ENCODE data around the gene CARS2. TPM values are rescaled to one million over a fixed set of nuclear protein-coding genes. Genes with fewer than 3 reads are reported as not detected.
A peak's percentile ranks its signal among the peaks of the same experiment; 100 is the strongest.
"Not testable (repeated sequence)": the region's sequence is repeated elsewhere in the genome, so short reads cannot be mapped to it uniquely, and the experiment has no call there.

The CARS2 gene
- polyA plus RNA-seq, 1 donor from 2014 or later: 68.5 TPM

DNA sequence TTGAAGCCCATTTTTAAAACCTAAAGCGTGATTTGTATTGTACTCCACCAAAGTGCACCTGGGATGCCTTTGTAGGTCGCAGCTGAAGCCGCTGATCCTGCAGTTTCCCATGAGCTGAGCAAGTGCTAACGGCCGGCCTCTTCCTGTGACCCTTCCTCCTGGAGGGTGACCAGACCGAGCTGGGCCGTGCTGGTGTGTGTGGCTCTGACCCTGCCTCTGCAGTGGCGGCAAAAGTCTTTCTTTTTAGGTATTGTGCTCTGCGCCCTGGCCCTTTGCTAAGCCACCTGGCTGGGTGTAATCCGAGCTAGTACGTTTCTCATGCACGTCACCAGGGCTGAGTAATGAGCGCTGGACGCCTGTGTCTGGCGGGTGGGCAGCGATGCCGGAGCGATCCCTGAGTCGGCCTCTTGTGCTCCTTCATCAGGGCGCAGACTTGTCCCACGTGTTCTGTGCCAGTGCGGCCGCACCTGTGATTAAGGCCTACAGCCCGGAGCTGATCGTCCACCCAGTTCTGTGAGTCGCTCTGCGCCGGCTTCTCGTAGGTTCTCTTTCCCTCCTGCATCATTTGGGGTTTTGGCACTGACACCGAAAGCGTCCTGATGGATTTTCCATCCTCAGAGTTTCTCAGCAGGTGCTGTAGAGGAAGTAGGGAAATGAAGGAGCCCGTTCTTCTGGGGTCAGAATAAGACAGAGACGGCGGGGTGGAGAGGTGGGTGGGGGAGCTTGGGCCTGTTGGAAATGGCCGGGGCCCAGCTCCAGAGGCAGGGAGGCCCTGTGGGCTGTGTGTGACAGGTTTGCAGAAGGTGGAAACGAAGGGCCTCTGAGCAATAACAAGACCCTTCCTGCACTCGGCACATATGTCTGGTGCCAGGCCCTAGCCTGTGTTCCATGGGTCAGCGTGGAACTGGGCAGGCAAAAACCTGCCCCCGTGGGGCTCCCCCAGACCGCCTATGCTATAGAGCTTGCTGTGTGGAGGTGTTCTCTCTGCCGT is 80.9 kb downstream of the CARS2 start:
- Mint-ChIP-seq H3K27ac (peak overlapping the region in 1 of 3 donors; percentile 5), H3K4me1 (peaks cover 5 to 10% (median 5%) of the 10 kb centered on the region in 3 donors), H3K36me3 (peaks cover 2% of the 10 kb centered on the region), H3K27me3 (no peaks in the 10 kb centered on the region), H3K4me3 (no peak overlapping the region), H3K9me3 (no peaks in the 10 kb centered on the region)

DNA sequence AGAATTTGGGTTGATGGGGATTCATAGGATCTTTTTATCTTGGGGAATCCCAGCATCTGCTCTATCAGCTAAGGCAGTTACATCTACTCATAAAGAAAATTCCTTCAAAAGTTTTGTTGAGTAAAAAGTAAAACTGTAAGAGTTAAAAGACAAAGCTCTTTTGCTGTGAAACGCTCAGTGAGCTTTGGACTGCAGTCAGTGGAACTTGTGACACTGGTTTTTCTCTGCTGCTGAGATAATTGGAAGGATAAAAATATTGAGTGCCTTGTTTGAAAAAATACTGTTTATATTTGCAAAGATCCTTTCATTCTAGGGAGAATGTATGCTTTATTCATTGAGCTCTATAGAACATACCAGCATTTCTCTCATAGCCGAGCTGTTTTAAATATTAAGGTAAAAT is 85.3 kb downstream of the CARS2 start:
- H3K4me3 Mint-ChIP-seq: no peak overlapping the region
- no peaks in the 10 kb centered on the region for H3K36me3 Mint-ChIP-seq
- H3K9me3 Mint-ChIP-seq: no peaks in the 10 kb centered on the region
- H3K27ac Mint-ChIP-seq: peak overlapping the region in 1 of 3 donors; percentile 50
- H3K27me3 Mint-ChIP-seq: no peaks in the 10 kb centered on the region
- peaks cover 13 to 23% (median 17%) of the 10 kb centered on the region in 3 donors for H3K4me1 Mint-ChIP-seq

DNA sequence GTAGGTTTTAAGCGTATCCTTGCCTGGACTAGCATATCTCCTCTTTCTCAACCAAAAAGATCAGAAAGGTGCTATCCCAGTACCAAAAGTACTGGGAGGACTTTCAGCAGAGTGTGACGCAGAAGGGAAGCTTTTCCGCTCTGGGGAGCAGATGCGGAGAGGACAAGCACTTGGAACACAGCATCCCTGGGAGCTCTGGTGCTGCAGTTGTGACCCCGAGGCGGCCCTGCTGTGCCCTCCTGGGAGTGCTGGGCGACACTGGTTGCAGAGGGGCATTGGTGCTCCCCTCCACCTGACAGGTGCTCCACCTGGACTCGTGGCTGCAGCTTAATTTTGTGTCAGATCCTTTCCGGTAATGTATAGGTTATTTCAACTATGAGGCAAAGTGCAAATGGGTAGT is 87.1 kb downstream of the CARS2 start:
- Mint-ChIP-seq H3K36me3 (peaks cover 2% of the 10 kb centered on the region), H3K4me1 (peaks cover 15 to 27% (median 22%) of the 10 kb centered on the region in 3 donors), H3K27ac (no peak overlapping the region), H3K9me3 (no peaks in the 10 kb centered on the region), H3K4me3 (peak overlapping the region in 1 of 4 donors; percentile 70), H3K27me3 (no peaks in the 10 kb centered on the region)

DNA sequence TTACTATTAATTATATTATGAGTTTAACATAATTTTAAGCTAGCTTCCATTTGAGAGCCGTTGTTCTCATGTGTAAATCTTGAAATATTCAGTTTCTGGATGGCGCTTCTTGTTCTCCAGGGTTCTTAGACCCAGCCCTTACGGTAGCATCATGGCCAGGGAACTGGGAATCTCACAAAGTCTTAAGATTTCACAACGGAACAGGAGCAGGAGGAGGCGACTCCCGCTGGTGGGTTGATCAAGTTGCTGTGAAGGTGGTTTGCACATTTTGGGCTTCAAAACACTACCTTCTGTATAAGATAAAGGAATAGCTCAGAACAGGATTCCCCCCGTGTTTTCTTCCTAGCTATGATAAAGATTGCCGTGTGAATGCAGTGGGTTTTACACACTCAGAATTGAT is 87.7 kb downstream of the CARS2 start:
- H3K27me3 Mint-ChIP-seq: no peaks in the 10 kb centered on the region
- no peaks in the 10 kb centered on the region for H3K9me3 Mint-ChIP-seq
- H3K4me1 Mint-ChIP-seq: peaks cover 15 to 27% (median 25%) of the 10 kb centered on the region in 3 donors
- H3K4me3 Mint-ChIP-seq: peak overlapping the region in 1 of 4 donors; percentile 70
- peaks cover 2% of the 10 kb centered on the region for H3K36me3 Mint-ChIP-seq
- no peak overlapping the region for H3K27ac Mint-ChIP-seq

DNA sequence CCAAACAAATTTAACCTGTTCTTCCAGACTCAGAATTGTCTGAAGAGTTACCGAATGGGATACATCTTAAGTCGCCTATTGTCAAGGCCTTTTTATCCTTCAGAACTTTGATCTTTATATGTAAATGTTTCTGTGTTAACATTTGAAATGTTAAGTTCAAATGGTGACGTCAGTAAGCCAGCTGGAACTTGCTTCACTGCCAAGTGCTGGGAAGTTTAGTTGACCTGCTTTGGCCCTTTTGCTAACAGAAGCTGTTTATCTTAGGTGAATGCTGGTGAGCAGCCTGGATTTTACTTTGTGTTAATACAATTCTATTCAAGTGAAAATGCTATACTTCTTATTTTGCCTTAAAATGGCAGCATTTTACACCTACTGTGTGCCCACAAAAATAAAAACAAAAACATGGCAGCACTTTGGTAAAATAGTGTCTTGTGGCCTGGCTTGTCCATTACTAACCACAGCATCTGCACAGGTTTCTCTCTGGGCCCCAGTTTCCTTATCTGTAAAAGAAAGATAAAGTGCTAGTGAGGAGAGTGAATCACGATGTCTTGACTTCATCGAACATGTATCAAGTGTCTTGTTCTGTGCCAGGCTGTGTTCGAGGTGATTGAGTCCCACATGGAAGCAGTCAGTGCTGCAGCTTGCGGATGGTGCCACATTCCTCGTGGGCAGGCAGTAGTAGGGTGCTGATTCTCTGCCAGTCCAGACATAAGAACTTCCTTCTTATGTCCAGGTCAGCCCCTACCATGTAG is 88.4 kb downstream of the CARS2 start:
- Mint-ChIP-seq H3K9me3 (no peaks in the 10 kb centered on the region), H3K27me3 (no peaks in the 10 kb centered on the region), H3K36me3 (peaks cover 2% of the 10 kb centered on the region), H3K4me3 (peak overlapping the region in 3 of 4 donors; percentile 32 to 70 (median 54)), H3K27ac (no peak overlapping the region), H3K4me1 (peaks cover 12 to 26% (median 26%) of the 10 kb centered on the region in 3 donors)

DNA sequence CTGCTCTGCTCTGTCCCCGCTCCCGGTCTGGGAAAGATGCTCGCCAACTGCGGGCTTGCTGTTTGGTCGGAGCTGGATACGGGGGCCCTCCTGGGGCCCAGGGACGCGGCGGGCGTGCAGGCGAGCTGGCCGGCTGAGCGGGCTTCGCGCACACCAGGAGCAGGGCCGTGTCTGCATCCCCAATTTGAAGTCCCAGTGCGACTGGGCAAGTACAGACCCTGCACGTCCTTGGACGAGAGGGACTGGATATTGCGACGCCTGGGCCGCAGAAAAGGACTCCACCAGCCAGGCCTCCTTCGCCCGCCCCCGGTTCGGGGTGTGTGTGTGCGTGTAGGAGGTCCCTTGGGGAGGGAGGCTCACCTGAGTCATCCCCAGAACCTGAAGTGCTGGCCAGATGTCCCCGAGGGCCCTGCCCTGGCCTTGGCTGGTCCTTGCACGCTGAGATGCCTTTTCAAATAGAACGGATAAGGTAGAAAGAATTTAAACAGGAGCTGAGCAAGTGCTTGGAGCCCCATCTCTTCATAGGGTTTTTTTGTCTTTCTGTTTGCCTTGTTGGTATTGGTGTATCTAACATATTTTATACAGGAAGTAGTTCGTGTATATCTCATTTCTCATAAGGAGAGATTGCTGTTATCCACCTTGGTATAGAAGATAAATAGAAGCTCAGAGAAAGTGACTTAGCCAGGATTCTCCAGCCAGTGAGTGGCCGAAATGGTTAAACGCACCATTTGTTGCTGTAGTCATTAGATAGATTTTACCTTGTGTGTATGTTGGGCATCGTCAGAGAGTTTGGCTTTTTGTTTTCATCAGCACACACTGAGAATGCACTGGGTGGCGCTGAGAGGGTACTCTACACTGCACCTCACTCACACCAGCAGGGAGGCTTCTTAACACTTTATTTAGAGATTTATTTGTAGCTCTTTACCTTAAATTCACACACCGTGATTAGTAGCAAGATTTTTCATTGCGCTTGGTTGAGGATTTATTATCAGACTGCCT is 89.5 kb downstream of the CARS2 start:
- Mint-ChIP-seq H3K4me3 (peak overlapping the region; percentile 88 to 98 (median 92)), H3K4me1 (peaks cover 17 to 28% (median 27%) of the 10 kb centered on the region in 3 donors), H3K36me3 (peaks cover 2% of the 10 kb centered on the region), H3K27ac (peak overlapping the region in 2 of 3 donors; percentile 78 to 84), H3K27me3 (no peaks in the 10 kb centered on the region), H3K9me3 (no peaks in the 10 kb centered on the region)

DNA sequence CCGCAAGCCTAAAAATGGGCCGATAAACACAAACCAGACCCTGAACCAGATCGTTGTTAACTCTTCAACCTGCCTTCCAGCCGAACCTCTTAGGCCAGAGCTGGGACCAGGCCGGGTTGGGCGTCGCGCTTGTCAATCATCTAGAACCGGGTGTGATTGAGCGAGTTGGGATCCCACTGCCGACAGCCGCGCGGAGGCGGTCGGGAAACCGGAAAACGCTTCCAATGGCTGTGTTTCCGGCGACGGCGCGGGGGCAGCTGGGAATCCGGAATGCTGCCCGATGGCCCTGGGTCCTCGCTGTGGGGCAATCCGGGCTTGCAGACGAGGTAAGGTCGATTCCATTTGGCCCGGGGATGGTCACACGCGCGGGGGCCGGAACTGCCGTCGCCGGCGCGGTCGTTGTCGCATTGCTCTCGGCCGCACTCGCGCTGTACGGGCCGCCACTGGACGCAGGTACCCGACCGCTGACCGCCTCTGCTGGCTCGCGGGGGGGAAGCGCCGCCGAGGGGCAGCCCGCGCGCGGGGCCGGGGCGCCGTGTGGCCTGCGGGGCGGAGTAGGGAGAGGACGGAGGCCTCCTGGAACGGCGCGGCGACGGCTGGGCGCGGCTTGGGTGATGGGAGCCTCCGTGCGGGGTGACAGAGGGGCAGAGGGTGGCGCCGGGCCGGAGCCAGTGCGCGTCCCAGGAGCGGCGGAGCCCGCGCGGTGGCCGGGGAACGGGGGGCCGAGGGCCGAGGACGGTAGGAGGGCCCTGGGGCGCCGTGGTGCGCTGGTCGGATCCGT is 90.4 kb downstream of the CARS2 start, which contains the start of gene NAXD:
Gene NAXD, plus strand, starts transcription at position 224 of the 781 bp plus-strand sequence. Its CDS starts 57 bp downstream, at position 281.
- Mint-ChIP-seq H3K36me3 (peaks cover 2% of the 10 kb centered on the region), H3K9me3 (no peaks in the 10 kb centered on the region), H3K27me3 (no peaks in the 10 kb centered on the region), H3K4me1 (peaks cover 19 to 31% (median 30%) of the 10 kb centered on the region in 3 donors), H3K27ac (peak within 1 kb of the TSS; percentile 37 to 95 (median 84)), H3K4me3 (peak within 1 kb of the TSS; percentile 88 to 98 (median 92))

DNA sequence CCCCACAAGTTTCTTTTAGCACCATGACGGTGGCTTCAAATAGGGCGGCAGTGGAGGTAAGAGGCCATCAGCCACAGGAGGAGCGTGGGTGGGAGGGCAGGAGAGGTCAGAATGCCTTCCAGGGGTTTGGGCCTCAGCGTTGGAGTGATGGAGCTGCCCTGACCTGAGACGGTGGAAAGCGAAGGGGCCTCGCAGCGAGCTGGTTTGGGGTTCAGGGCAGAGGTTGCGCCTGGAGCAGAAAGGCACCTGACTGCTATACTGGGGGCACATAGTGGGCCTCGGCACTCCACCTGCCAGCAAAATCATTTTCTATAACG is 91.0 kb downstream of the CARS2 start:
- Mint-ChIP-seq H3K9me3 (no peaks in the 10 kb centered on the region), H3K4me3 (peak overlapping the region; percentile 88 to 98 (median 92)), H3K27me3 (no peaks in the 10 kb centered on the region), H3K36me3 (peaks cover 2% of the 10 kb centered on the region), H3K27ac (peak overlapping the region; percentile 14 to 95 (median 59)), H3K4me1 (peaks cover 19 to 31% (median 30%) of the 10 kb centered on the region in 3 donors)

DNA sequence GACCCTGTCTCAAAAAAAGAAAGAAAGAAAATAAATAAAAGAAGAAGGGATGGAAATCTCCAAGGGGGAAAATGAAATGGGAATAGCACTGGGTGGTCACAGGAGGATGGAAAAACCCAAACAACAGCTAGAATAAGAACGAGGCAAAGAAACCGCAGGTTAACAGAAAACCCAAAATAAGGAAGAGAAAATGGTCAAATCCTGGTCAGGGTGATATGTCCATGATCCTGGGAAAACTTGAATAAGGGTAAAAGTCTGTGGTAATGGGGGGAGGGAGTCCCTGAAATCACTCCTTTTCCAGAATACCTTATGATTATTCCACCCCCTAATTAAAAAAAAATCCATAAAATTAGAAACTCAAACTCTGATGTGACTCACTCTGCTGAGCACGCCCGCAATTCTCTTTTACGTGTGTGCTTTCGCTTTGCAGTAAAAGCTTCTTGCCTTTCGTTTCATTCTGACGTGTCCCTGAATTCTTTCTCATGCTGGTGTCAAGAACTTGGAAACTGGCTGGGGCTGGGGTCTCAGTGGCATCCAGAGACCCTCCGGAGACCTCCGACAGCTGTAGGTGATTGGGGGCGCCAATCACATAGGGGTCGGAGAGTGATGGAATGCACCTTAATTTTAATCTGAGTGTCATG is 94.8 kb downstream of the CARS2 start:
- no peaks in the 10 kb centered on the region for H3K9me3 Mint-ChIP-seq
- H3K4me1 Mint-ChIP-seq: peaks cover 9 to 18% (median 18%) of the 10 kb centered on the region in 3 donors
- peak overlapping the region; percentile 58 to 91 (median 70) for H3K4me3 Mint-ChIP-seq
- peaks cover 2% of the 10 kb centered on the region for H3K36me3 Mint-ChIP-seq
- H3K27me3 Mint-ChIP-seq: no peaks in the 10 kb centered on the region
- peak overlapping the region in 2 of 3 donors; percentile 33 to 48 for H3K27ac Mint-ChIP-seq

DNA sequence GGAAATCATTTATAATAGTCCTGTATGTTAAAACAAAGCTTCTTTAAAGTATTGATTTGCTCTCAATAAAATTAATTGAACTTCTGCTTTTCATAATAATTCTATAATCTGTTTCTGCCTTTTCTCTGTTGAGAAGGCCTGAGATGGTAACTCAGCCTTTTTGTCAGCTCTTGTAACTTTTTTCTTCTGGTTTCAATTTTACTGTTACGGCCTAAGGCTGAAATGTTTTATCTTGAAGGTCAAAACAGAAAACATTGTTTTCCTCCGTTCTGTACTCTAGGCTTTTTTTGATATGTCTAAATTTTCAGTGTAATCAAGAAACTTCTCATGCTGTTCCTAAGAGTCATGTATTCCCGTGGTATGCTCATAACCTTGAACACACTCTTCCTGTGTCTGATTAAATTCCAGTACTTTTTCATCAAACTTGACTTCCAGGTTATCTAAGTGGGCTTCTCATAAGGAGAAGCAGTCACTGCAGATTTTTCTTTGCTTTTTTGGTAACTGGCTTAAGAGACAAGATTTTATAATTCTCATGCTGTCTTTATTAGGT is 98.2 kb downstream of the CARS2 start:
- Mint-ChIP-seq H3K36me3 (peaks cover 2% of the 10 kb centered on the region), H3K27me3 (peaks cover under 1% of the 10 kb centered on the region), H3K4me1 (peaks cover 8 to 13% (median 9%) of the 10 kb centered on the region in 3 donors), H3K4me3 (no peak overlapping the region), H3K9me3 (no peaks in the 10 kb centered on the region), H3K27ac (no peak overlapping the region)

DNA sequence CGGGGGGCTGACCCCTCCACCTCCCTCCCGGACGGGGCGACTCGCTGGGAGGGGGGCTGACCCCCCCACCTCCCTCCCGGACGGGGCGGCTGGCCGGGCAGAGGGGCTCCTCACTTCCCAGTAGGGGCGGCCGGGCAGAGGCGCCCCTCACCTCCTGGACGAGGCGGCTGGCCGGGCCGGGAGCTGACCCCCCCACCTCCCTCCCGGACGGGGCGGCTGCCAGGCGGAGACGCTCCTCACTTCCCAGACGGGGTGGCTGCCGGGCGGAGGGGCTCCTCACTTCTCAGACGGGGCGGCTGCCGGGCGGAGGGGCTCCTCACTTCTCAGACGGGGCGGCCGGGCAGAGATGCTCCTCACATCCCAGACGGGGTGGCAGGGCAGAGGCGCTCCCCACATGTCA is 99.6 kb downstream of the CARS2 start:
- H3K27me3 Mint-ChIP-seq, H3K9me3 Mint-ChIP-seq, H3K4me1 Mint-ChIP-seq, H3K27ac Mint-ChIP-seq, H3K36me3 Mint-ChIP-seq, H3K4me3 Mint-ChIP-seq: not testable (repeated sequence)

DNA sequence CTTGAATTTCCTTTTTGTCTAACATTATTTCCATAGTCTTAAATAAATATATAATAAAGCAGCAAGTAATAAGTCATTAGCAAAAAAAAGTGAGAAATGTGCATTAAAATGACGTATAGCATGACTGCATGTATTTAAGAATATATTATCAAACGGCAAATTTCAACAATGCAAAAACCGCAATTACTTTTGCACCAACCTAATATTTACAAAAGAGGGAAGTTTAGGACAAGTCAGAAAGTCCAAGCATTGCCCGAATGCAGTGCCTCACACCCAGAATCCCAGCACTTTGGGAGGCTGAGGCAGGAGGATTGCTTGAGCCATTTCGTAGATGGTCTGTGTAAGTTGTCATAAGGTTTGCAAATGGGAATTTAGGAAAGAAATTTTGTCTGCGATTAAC is 100.8 kb downstream of the CARS2 start:
- Mint-ChIP-seq H3K4me1 (peaks cover 0 to 2% (median 0%) of the 10 kb centered on the region in 3 donors), H3K27me3 (peaks cover 6% of the 10 kb centered on the region), H3K9me3 (no peaks in the 10 kb centered on the region), H3K27ac (no peak overlapping the region), H3K4me3 (no peak overlapping the region), H3K36me3 (peaks cover 2% of the 10 kb centered on the region)

DNA sequence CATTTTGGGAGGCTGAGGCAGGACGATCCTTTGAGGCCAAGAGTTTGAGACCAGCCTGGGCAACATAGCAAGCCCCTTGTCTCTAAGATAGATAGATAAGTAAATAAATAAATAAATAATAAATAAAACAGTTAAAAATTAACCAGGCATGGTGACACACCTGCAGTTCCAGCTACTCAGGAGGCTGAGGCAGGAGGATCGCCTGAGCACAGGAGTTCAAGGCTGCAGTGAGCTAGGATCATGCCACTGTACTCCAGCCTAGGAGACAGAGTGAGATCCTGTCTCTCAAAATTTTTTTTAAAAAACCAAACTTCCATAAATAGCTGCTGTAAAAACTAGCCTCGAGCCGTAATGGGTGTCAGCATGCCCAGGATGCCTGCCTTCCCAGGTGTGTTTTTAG is 104.9 kb downstream of the CARS2 start:
- H3K36me3 Mint-ChIP-seq: peaks cover 2% of the 10 kb centered on the region
- peaks cover 6% of the 10 kb centered on the region for H3K27me3 Mint-ChIP-seq
- no peak overlapping the region for H3K4me3 Mint-ChIP-seq
- H3K9me3 Mint-ChIP-seq: no peaks in the 10 kb centered on the region
- no peak overlapping the region for H3K27ac Mint-ChIP-seq
- no peaks in the 10 kb centered on the region for H3K4me1 Mint-ChIP-seq

Data from IgD-negative memory B cell (primary cell).